ENCODE measurements around the gene FRK. TPM values are rescaled to one million over a fixed set of nuclear protein-coding genes. Genes with fewer than 3 reads are reported as not detected.
A peak's percentile ranks its signal among the peaks of the same experiment; 100 is the strongest.

Gene FRK
- total RNA-seq, 4 donors from 2014 or later = 13.3 to 25.4 (median 18.9) TPM

- 33 to 71% methylated on average over 1 of the region's 1 CpG for WGBS, 2 donors (ENCODE audit: low coverage in 1 of 2)
- no peak for DNase-seq
- TF ChIP-seq POLR2A (IDR thresholded peaks at IDR 0.05) = no peak
- no peak for TF ChIP-seq CTCF (IDR thresholded peaks at IDR 0.05)
- no peak for TF ChIP-seq EP300 (IDR thresholded peaks at IDR 0.05; ENCODE audit: low read depth)
- TF ChIP-seq POLR2AphosphoS5 (IDR thresholded peaks at IDR 0.05) = no peak
- Histone ChIP-seq H3K4me3 (no peak overlapping the region), H3K27ac (no peak overlapping the region), H3K27me3 (no peaks in the 10 kb centered on the region), H3K36me3 (peaks cover 0 to 16% (median 2%) of the 10 kb centered on the region in 4 donors), H3K9me3 (no peaks in the 10 kb centered on the region), H3K4me1 (peaks cover 9 to 33% (median 12%) of the 10 kb centered on the region in 4 donors)
- in situ Hi-C loops (cut with MboI; ENCODE audit: low pct_ligation_motif_present in 1 of 4, low pct_unique_long_range_greater_than_20kb in 1 of 4, low sequenced_read_pairs in 3 of 4) (no loop called here), intact Hi-C loops (cut with DNase I; ENCODE audit: low total_unique reads) (no loop called here)
These were observed 43.9 kb upstream of the FRK start for GRCh38 chr6:116104636-116105035.

GRCh38 chr6:116102873-116103272, 42.2 kb upstream of the FRK start:
- intact Hi-C loops (cut with DNase I; ENCODE audit: low total_unique reads) (no loop called here), in situ Hi-C loops (cut with MboI; ENCODE audit: low pct_ligation_motif_present in 1 of 4, low pct_unique_long_range_greater_than_20kb in 1 of 4, low sequenced_read_pairs in 3 of 4) (no loop called here)
- Histone ChIP-seq H3K27ac (no peak overlapping the region), H3K36me3 (no peaks in the 10 kb centered on the region), H3K4me3 (no peak overlapping the region), H3K4me1 (peaks cover 9 to 38% (median 12%) of the 10 kb centered on the region in 4 donors), H3K27me3 (no peaks in the 10 kb centered on the region), H3K9me3 (no peaks in the 10 kb centered on the region)
- no peak for TF ChIP-seq POLR2A (IDR thresholded peaks at IDR 0.05)
- TF ChIP-seq POLR2AphosphoS5 (IDR thresholded peaks at IDR 0.05) = no peak
- TF ChIP-seq EP300 (IDR thresholded peaks at IDR 0.05; ENCODE audit: low read depth) = no peak
- TF ChIP-seq CTCF (IDR thresholded peaks at IDR 0.05) = no peak
- WGBS, 2 donors (ENCODE audit: low coverage in 1 of 2) = 75 to 83% methylated on average over 4 of the region's 4 CpGs
- DNase-seq = no peak

GRCh38 chr6:116101790-116102189, 41.1 kb upstream of the FRK start:
- DNase-seq = no peak
- intact Hi-C loops (cut with DNase I; ENCODE audit: low total_unique reads) = no loop called here
- peak overlapping the region; percentile 93 to 97 (median 96) for H3K27ac ChIP-seq
- H3K4me3 ChIP-seq = peak overlapping the region in 3 of 4 donors; percentile 66 to 82 (median 68)
- H3K36me3 ChIP-seq = no peaks in the 10 kb centered on the region
- in situ Hi-C loops (cut with MboI; ENCODE audit: low pct_ligation_motif_present in 1 of 4, low pct_unique_long_range_greater_than_20kb in 1 of 4, low sequenced_read_pairs in 3 of 4) = no loop called here
- no peaks in the 10 kb centered on the region for H3K27me3 ChIP-seq
- TF ChIP-seq EP300 (IDR thresholded peaks at IDR 0.05; ENCODE audit: low read depth) (no peak), POLR2A (IDR thresholded peaks at IDR 0.05) (no peak), POLR2AphosphoS5 (IDR thresholded peaks at IDR 0.05) (no peak), CTCF (IDR thresholded peaks at IDR 0.05) (no peak)
- 67% methylated on average over 2 of the region's 2 CpGs; no CpG with 5 or more reads in 1 of the 2 donors for WGBS, 2 donors (ENCODE audit: low coverage in 1 of 2)
- H3K4me1 ChIP-seq = peaks cover 9 to 38% (median 12%) of the 10 kb centered on the region in 4 donors
- H3K9me3 ChIP-seq = no peaks in the 10 kb centered on the region

- no peaks in the 10 kb centered on the region for H3K27me3 ChIP-seq
- no peaks in the 10 kb centered on the region for H3K36me3 ChIP-seq
- H3K9me3 ChIP-seq = no peaks in the 10 kb centered on the region
- TF ChIP-seq EP300 (IDR thresholded peaks at IDR 0.05; ENCODE audit: low read depth) = no peak
- no peak for TF ChIP-seq POLR2A (IDR thresholded peaks at IDR 0.05)
- TF ChIP-seq POLR2AphosphoS5 (IDR thresholded peaks at IDR 0.05) = no peak
- no peak for TF ChIP-seq CTCF (IDR thresholded peaks at IDR 0.05)
- H3K4me3 ChIP-seq = peak overlapping the region; percentile 66 to 82 (median 70)
- peak overlapping the region; percentile 93 to 97 (median 96) for H3K27ac ChIP-seq
- in situ Hi-C loops (cut with MboI; ENCODE audit: low pct_ligation_motif_present in 1 of 4, low pct_unique_long_range_greater_than_20kb in 1 of 4, low sequenced_read_pairs in 3 of 4) = no loop called here
- DNase-seq = peak; percentile 86
- WGBS, 2 donors (ENCODE audit: low coverage in 1 of 2) = 1% methylated on average over 12 of the region's 12 CpGs; no CpG with 5 or more reads in 1 of the 2 donors
- intact Hi-C loops (cut with DNase I; ENCODE audit: low total_unique reads) = no loop called here
- peaks cover 9 to 38% (median 12%) of the 10 kb centered on the region in 4 donors for H3K4me1 ChIP-seq
These were observed 40.6 kb upstream of the FRK start for GRCh38 chr6:116101302-116101718.
